GM10248 (cell line): ENCODE measurements around the gene SMAD6.

Experiments used
- CTCF ChIA-PET: fragments of 300-600 bp; sonication (Branson Sonifier 250); formaldehyde crosslinking; extraction: SDS; loops from one replicate; lab custom pipeline; 2021; ENCODE audit warnings: antibody characterized with exemption; lab: Yijun Ruan, JAX
- POLR2A ChIA-PET: fragments of 350-650 bp; sonication (Branson Sonifier 250); formaldehyde crosslinking; extraction: SDS; loops from one replicate; lab custom pipeline; 2020; ENCODE audit warnings: antibody characterized with exemption; lab: Yijun Ruan, JAX
- DNase-seq: peaks from one replicate; pipeline ENCODE4 v3.0.0; 2012; ENCODE audit errors: extremely low spot score
- CTCF ChIP-seq: IDR thresholded peaks from 2 replicates; pipeline ENCODE4 v1.5.1; 2012; ENCODE audit warnings: mild to moderate bottlenecking, low read depth; ENCODE audit errors: extremely low read depth, missing control alignments, control extremely low read depth

Gene SMAD6

GRCh38 chr15:66661432-66662096, 40.5 kb upstream of the SMAD6 start:
- ChIA-PET POLR2A (no interaction called here), CTCF (no interaction called here)
- no peak for DNase-seq
- no peak for TF ChIP-seq CTCF

GRCh38 chr15:66662522-66662921, 39.5 kb upstream of the SMAD6 start:
- TF ChIP-seq CTCF: no peak
- DNase-seq: no peak
- POLR2A ChIA-PET: no interaction called here
- CTCF ChIA-PET: interaction anchor here (0.9 kb wide), 1 partner anchor 189 kb away, joined by 3 read pairs; no protein-coding TSS in a partner anchor

- no peak for DNase-seq
- TF ChIP-seq CTCF: no peak
- POLR2A ChIA-PET: no interaction called here
- CTCF ChIA-PET: no interaction called here
Measured at GRCh38 chr15:66663664-66664063, 38.4 kb upstream of the SMAD6 start.

GRCh38 chr15:66670175-66670574, 31.9 kb upstream of the SMAD6 start:
- no peak for DNase-seq
- CTCF ChIA-PET: no interaction called here
- POLR2A ChIA-PET: no interaction called here
- TF ChIP-seq CTCF: no peak

GRCh38 chr15:66670762-66671580, 31.1 kb upstream of the SMAD6 start:
- DNase-seq: no peak
- ChIA-PET CTCF (no interaction called here), POLR2A (no interaction called here)
- TF ChIP-seq CTCF: no peak

- DNase-seq: no peak
- CTCF ChIA-PET: no interaction called here
- no peak for TF ChIP-seq CTCF
- POLR2A ChIA-PET: no interaction called here
Measured at GRCh38 chr15:66672867-66673266, 29.2 kb upstream of the SMAD6 start.
